ENCODE data around the gene AJAP1.

The AJAP1 gene

DNA sequence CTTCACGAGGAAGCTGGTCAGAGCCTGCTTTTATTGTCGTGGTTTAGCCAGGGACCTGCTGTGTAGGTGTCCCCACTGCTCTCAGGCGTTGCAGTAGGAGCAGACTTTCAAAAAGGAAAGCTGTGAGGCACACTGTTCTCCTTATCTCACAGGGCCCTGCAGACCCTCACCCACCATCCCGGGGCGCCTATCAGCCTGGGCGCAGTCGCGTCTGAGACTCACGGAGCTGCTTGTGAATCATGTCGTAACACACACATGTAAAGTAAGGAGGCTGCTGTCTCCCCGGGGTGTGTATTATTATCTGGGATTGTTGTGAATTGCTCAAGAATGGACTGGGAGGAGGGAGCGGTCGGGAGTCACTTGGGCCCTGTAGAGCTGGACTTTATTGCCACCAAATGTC is 17.4 kb downstream of the AJAP1 start:
- no peaks in the 10 kb centered on the region for H3K36me3 ChIP-seq
- H3K4me3 ChIP-seq, result no peak overlapping the region
- peaks cover 0 to 9% of the 10 kb centered on the region in 2 donors for H3K27me3 ChIP-seq
- H3K27ac ChIP-seq, result no peak overlapping the region
- intact Hi-C loops (cut with DNase I; ENCODE audit: low total_unique reads), result no loop called here
- DNase-seq, result no peak
- H3K9me3 ChIP-seq, result peaks cover 0 to 7% (median 0%) of the 10 kb centered on the region in 3 donors
- H3K4me1 ChIP-seq, result no peaks in the 10 kb centered on the region
- TF ChIP-seq, protein P1, sequence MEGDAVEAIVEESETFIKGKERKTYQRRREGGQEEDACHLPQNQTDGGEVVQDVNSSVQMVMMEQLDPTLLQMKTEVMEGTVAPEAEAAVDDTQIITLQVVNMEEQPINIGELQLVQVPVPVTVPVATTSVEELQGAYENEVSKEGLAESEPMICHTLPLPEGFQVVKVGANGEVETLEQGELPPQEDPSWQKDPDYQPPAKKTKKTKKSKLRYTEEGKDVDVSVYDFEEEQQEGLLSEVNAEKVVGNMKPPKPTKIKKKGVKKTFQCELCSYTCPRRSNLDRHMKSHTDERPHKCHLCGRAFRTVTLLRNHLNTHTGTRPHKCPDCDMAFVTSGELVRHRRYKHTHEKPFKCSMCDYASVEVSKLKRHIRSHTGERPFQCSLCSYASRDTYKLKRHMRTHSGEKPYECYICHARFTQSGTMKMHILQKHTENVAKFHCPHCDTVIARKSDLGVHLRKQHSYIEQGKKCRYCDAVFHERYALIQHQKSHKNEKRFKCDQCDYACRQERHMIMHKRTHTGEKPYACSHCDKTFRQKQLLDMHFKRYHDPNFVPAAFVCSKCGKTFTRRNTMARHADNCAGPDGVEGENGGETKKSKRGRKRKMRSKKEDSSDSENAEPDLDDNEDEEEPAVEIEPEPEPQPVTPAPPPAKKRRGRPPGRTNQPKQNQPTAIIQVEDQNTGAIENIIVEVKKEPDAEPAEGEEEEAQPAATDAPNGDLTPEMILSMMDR (IDR thresholded peaks at IDR 0.05), result no peak

DNA sequence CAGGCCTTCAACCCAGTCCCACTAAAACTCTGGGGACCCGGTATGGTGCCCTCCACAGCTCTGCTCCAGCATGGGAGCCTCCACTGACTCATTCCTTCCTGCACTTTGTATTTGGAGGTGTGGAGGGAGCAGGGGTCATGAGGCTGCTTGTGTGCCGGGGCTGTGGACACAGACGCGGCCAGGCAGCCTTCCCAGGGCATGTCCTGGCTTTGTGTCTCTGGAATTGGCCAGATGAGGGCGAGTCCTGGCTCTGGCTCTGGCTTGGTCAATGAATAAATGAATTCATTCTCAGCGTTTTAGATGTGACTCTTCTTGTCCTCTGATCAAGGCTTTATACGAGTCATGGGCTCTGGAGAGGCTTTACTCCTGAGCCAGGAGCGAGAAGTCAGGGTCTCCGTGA is 19.1 kb downstream of the AJAP1 start:
- Histone ChIP-seq H3K27ac (no peak overlapping the region), H3K36me3 (no peaks in the 10 kb centered on the region), H3K27me3 (peaks cover 0 to 4% of the 10 kb centered on the region in 2 donors), H3K4me1 (no peaks in the 10 kb centered on the region), H3K9me3 (peaks cover 0 to 15% (median 7%) of the 10 kb centered on the region in 3 donors), H3K4me3 (no peak overlapping the region)
- intact Hi-C loops (cut with DNase I; ENCODE audit: low total_unique reads), result no loop called here
- TF ChIP-seq, protein P1 (IDR thresholded peaks at IDR 0.05), result no peak
- no peak for DNase-seq

DNA sequence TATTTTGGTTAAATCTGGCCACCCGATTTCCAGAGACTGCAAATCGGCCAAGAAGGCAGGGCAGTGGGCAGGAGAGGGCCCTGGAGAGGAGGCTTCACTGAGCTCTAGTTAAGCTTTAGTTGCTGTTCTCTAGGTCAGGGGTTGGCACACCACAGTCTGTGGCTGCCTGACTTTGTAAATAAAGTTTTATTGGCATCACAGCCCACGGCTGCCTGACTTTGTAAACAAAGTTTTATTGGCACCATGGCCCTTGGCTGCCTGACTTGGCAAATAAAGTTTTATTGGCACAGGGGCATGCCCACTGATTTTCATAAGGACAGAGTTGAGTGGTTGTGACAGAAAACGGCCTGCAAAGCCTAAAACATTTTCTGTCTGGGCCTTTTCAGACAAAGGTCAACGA is 19.7 kb downstream of the AJAP1 start:
- intact Hi-C loops (cut with DNase I; ENCODE audit: low total_unique reads), result no loop called here
- H3K4me3 ChIP-seq, result no peak overlapping the region
- TF ChIP-seq, protein P1 (IDR thresholded peaks at IDR 0.05), result no peak
- H3K27ac ChIP-seq, result no peak overlapping the region
- H3K36me3 ChIP-seq, result no peaks in the 10 kb centered on the region
- no peaks in the 10 kb centered on the region for H3K4me1 ChIP-seq
- H3K9me3 ChIP-seq, result peaks cover 0 to 21% (median 9%) of the 10 kb centered on the region in 3 donors
- DNase-seq, result no peak
- peaks cover 0 to 4% of the 10 kb centered on the region in 2 donors for H3K27me3 ChIP-seq

- Histone ChIP-seq H3K9me3 (peaks cover 0 to 21% (median 9%) of the 10 kb centered on the region in 3 donors), H3K36me3 (no peaks in the 10 kb centered on the region), H3K27ac (no peak overlapping the region), H3K4me1 (no peaks in the 10 kb centered on the region), H3K27me3 (peaks cover 0 to 4% of the 10 kb centered on the region in 2 donors), H3K4me3 (no peak overlapping the region)
- intact Hi-C loops (cut with DNase I; ENCODE audit: low total_unique reads), result no loop called here
- no peak for DNase-seq
- TF ChIP-seq, protein P1 (IDR thresholded peaks at IDR 0.05), result no peak
Measured at GRCh38 chr1:4674676-4675075, 20.3 kb downstream of the AJAP1 start.

DNA sequence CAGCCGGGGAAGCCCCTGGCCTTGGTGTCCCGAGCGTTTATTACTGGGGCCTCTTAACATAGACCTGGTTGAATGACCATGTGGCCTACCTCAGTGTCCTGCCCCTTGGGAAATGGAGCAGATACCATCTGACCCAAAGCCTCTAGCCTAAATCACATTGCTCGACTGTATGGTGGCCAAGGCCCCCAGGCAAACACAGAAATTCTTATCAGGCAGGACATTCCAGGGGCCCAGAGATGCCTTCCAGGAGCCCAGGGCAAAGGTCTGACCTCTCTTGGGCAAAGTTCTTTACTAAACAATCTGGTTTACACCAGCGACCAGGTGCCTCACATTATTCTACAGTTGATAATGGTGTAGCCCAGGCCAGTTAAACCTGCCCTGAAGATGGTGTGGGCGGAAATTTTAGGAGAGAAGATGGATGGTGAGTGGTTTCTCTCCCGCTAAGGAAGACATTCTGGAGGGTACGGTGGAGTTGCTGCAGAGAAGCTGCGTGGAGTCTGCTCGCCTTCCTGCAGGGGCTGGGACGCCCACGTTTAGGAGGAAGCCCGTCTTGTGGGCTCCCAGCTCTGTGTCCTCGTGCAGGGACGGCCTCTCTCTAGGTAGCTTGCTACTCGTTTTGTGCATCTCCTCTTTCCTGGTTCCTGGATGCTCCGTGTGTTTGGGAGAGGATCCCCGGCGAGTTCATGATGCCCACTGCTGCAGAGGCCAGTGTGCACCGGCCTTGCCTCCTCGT is 21.2 kb downstream of the AJAP1 start:
- H3K27me3 ChIP-seq, result peaks cover 0 to 4% of the 10 kb centered on the region in 2 donors
- TF ChIP-seq, protein P1 (IDR thresholded peaks at IDR 0.05), result no peak

More for the DNA sequence above, 21.2 kb downstream of the AJAP1 start:
- no peak overlapping the region for H3K27ac ChIP-seq
- no peak overlapping the region for H3K4me3 ChIP-seq
- intact Hi-C loops (cut with DNase I; ENCODE audit: low total_unique reads), result no loop called here
- peaks cover 0 to 27% (median 17%) of the 10 kb centered on the region in 3 donors for H3K9me3 ChIP-seq
- H3K36me3 ChIP-seq, result no peaks in the 10 kb centered on the region
- no peak for DNase-seq
- no peaks in the 10 kb centered on the region for H3K4me1 ChIP-seq
